ENCODE results near the gene MYO10. TPM values are rescaled to one million over a fixed set of nuclear protein-coding genes. Genes with fewer than 3 reads are reported as not detected.
"Not testable (repeated sequence)": the region's sequence is repeated elsewhere in the genome, so short reads cannot be mapped to it uniquely, and the experiment has no call there.

MYO10 gene
- total RNA-seq, 8 experiments from 2014 or later = 0.41 to 57.0 (median 21.4) TPM

- H3K4me3 ChIP-seq = no peak overlapping the region
- in situ Hi-C loops (cut with MboI; ENCODE audit: low pct_unique_long_range_greater_than_20kb in 2 of 9, low sequenced_read_pairs in 9 of 9, unreplicated experiment in 9 of 9) = no loop called here
- ATAC-seq (replicated peaks in 6 of 8) = no peak
- H3K27ac ChIP-seq = no peak overlapping the region
- H3K4me1 ChIP-seq (replicated peaks in 1 of 2) = no peaks in the 10 kb centered on the region
- WGBS, 10 experiments = 0 to 100% (median 73%) methylated on average over 1 to 5 of the region's 5 CpGs; no CpG with 5 or more reads in 1 of the 10 experiments
Measured at GRCh38 chr5:16763211-16763610, 172.9 kb downstream of the MYO10 start.

DNA sequence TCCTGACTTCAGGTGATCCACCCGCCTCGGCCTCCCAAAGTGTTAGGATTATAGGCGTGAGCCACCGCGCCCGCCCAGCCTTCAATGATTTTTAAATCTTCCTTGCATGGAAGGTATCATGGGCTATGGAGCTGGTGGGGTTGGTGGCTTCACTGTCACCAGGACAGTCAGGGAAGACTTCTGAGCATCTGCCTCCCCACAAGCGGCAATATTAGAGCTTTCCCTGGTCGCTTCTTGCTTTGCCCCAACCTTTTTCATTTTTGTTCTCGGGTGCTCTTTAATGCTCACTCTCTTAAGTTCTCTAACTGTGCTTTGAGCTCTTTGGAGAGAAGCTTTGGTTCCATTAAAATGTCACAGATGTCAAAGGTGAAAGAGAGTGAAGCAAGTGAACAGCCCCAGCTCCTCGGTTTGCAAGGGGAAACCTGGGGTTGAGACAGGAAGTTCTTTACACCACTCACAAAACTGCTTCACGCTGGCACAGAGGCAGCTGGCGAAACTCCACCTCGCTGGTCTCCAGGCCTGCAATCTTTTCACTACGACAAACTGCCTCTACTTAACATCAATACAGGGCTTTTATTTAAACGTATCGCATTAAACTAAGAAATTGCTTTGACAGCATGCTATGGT, 176.8 kb downstream of the MYO10 start:
- Histone ChIP-seq H3K27ac (no peak overlapping the region), H3K4me1 (replicated peaks in 1 of 2) (peaks cover 3 to 5% of the 10 kb centered on the region in 2 donors), H3K4me3 (no peak overlapping the region)
- no peak for ATAC-seq (replicated peaks in 6 of 8)
- in situ Hi-C loops (cut with MboI; ENCODE audit: low pct_unique_long_range_greater_than_20kb in 2 of 9, low sequenced_read_pairs in 9 of 9, unreplicated experiment in 9 of 9) = no loop called here
- 42 to 100% (median 72%) methylated on average over 1 to 14 of the region's 16 CpGs for WGBS, 10 experiments

GRCh38 chr5:16757989-16758501, 178.0 kb downstream of the MYO10 start:
- H3K4me1 ChIP-seq (replicated peaks in 1 of 2) = peaks cover 3 to 5% of the 10 kb centered on the region in 2 donors
- ATAC-seq (replicated peaks in 6 of 8) = no peak
- in situ Hi-C loops (cut with MboI; ENCODE audit: low pct_unique_long_range_greater_than_20kb in 2 of 9, low sequenced_read_pairs in 9 of 9, unreplicated experiment in 9 of 9) = no loop called here
- no peak overlapping the region for H3K27ac ChIP-seq
- no peak overlapping the region for H3K4me3 ChIP-seq
- WGBS, 10 experiments = 60 to 93% (median 88%) methylated on average over 1 to 8 of the region's 8 CpGs; no CpG with 5 or more reads in 1 of the 10 experiments

- ATAC-seq (replicated peaks in 6 of 8); H3K4me1 ChIP-seq (replicated peaks in 1 of 2); in situ Hi-C loops (cut with MboI; ENCODE audit: low pct_unique_long_range_greater_than_20kb in 2 of 9, low sequenced_read_pairs in 9 of 9, unreplicated experiment in 9 of 9); H3K4me3 ChIP-seq; H3K27ac ChIP-seq: not testable (repeated sequence)
- WGBS, 10 experiments = 83 to 100% (median 94%) methylated on average over 2 to 6 of the region's 6 CpGs; no CpG with 5 or more reads in 2 of the 10 experiments
Measured at GRCh38 chr5:16757577-16757976, 178.5 kb downstream of the MYO10 start.

DNA sequence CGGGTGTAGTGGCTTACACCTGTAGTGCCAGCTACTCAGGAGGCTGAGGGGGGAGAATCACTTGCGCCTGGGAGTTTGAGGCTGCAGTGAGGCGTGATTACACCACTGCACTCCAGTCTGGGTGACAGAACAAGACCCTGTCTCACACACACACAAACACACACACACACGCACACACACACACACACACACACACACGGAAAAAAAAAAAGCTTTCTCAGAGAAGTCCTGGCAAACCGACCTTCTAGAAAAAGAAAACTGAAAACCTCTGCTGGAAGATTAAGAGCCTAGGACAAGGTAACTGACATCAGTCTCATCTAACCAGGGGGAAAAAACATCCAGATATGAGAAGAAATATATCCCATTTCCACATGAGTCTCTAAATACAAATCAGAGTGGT, 178.9 kb downstream of the MYO10 start:
- no peak for ATAC-seq (replicated peaks in 6 of 8)
- in situ Hi-C loops (cut with MboI; ENCODE audit: low pct_unique_long_range_greater_than_20kb in 2 of 9, low sequenced_read_pairs in 9 of 9, unreplicated experiment in 9 of 9) = no loop called here
- Histone ChIP-seq H3K27ac (no peak overlapping the region), H3K4me3 (no peak overlapping the region), H3K4me1 (replicated peaks in 1 of 2) (peaks cover 3 to 6% of the 10 kb centered on the region in 2 donors)
- WGBS, 10 experiments = 30 to 90% (median 66%) methylated on average over 2 to 3 of the region's 6 CpGs; no CpG with 5 or more reads in 4 of the 10 experiments

GRCh38 chr5:16756692-16757091, 179.4 kb downstream of the MYO10 start:
- Histone ChIP-seq H3K4me3 (no peak overlapping the region), H3K4me1 (replicated peaks in 1 of 2) (peaks cover 3 to 10% of the 10 kb centered on the region in 2 donors), H3K27ac (no peak overlapping the region)
- in situ Hi-C loops (cut with MboI; ENCODE audit: low pct_unique_long_range_greater_than_20kb in 2 of 9, low sequenced_read_pairs in 9 of 9, unreplicated experiment in 9 of 9) = no loop called here
- no peak for ATAC-seq (replicated peaks in 6 of 8)
- 50 to 100% (median 88%) methylated on average over 1 to 4 of the region's 7 CpGs; no CpG with 5 or more reads in 2 of the 10 experiments for WGBS, 10 experiments

DNA sequence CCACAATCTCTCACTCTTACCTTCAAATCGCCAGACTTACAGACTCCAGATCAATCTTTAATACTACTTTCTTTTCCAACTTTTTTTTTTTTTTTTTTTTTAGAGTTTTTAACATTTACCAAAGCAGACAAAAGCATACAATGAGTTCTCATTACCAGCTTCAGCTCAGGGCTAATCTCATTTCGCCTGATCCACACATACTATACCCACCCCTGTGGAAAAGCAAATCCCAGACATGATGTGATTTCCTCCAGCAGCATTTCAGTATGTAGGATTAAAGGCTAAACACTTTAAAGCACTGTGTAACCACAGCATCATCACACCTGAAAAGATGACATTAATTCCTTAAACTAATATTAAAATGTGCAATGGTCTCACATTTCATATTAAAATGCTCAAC, 180.4 kb downstream of the MYO10 start:
- in situ Hi-C loops (cut with MboI; ENCODE audit: low pct_unique_long_range_greater_than_20kb in 2 of 9, low sequenced_read_pairs in 9 of 9, unreplicated experiment in 9 of 9) = no loop called here
- no peak for ATAC-seq (replicated peaks in 6 of 8)
- peaks cover 3 to 10% of the 10 kb centered on the region in 2 donors for H3K4me1 ChIP-seq (replicated peaks in 1 of 2)
- H3K27ac ChIP-seq = no peak overlapping the region
- no peak overlapping the region for H3K4me3 ChIP-seq
- WGBS, 10 experiments = 14 to 100% (median 90%) methylated on average over 1 to 2 of the region's 2 CpGs; no CpG with 5 or more reads in 1 of the 10 experiments

DNA sequence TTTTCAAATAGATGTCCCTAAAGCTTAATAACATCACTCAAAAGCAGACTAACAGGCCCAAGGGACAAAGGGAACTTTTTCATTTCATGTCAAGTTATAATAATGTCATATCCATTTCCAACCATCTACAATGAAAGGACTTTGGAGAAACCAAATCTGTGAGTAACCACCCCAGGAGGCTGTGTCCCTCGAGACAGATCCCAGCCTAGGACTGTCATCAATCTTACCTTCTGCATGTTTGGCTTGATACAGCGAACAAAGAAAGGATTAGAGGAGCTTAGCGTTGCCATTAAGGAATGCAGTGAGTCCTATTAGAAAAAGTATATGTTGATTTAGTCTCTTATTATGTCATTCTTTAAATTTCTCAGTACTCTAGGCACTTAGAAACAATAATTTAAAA, 181.5 kb downstream of the MYO10 start:
- no peak overlapping the region for H3K4me3 ChIP-seq
- peaks cover 3 to 10% of the 10 kb centered on the region in 2 donors for H3K4me1 ChIP-seq (replicated peaks in 1 of 2)
- H3K27ac ChIP-seq = no peak overlapping the region
- ATAC-seq (replicated peaks in 6 of 8) = peak in 5 of 8 experiments; percentile 31 to 81 (median 70)
- 10 to 80% (median 52%) methylated on average over 1 to 3 of the region's 3 CpGs; no CpG with 5 or more reads in 2 of the 10 experiments for WGBS, 10 experiments
- in situ Hi-C loops (cut with MboI; ENCODE audit: low pct_unique_long_range_greater_than_20kb in 2 of 9, low sequenced_read_pairs in 9 of 9, unreplicated experiment in 9 of 9) = no loop called here

- in situ Hi-C loops (cut with MboI; ENCODE audit: low pct_unique_long_range_greater_than_20kb in 2 of 9, low sequenced_read_pairs in 9 of 9, unreplicated experiment in 9 of 9) = no loop called here
- Histone ChIP-seq H3K4me3 (no peak overlapping the region), H3K27ac (no peak overlapping the region), H3K4me1 (replicated peaks in 1 of 2) (peaks cover 3 to 10% of the 10 kb centered on the region in 2 donors)
- WGBS, 10 experiments = 28 to 94% (median 73%) methylated on average over 2 to 3 of the region's 3 CpGs
- ATAC-seq (replicated peaks in 6 of 8) = no peak
Measured at GRCh38 chr5:16754086-16754485, 182.0 kb downstream of the MYO10 start.

DNA sequence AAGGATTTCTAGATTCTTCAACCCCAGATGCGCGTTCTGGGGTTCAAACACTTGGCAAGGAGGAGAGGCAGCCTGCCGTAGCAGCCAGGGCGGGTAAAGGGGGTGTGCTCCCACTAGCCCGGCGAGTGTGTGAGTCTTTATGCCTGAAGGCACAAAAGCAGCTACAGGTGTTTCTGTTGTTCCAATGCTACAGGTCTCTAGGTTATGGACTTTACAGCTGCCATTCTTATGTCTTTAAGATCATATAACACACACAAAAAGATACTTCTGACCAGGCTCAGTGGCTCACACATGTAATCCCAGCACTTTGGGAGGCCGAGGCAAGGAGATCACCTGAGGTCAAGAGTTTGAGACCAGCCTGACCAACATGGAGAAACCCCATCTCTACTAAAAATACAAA, 185.6 kb downstream of the MYO10 start:
- ATAC-seq (replicated peaks in 6 of 8) = no peak

GRCh38 chr5:16749626-16750025, 186.5 kb downstream of the MYO10 start:
- in situ Hi-C loops (cut with MboI; ENCODE audit: low pct_unique_long_range_greater_than_20kb in 2 of 9, low sequenced_read_pairs in 9 of 9, unreplicated experiment in 9 of 9) = no loop called here
- 17 to 100% (median 94%) methylated on average over 1 to 2 of the region's 4 CpGs; no CpG with 5 or more reads in 3 of the 10 experiments for WGBS, 10 experiments
- ATAC-seq (replicated peaks in 6 of 8) = no peak
- Histone ChIP-seq H3K4me1 (replicated peaks in 1 of 2) (peaks cover 12 to 28% of the 10 kb centered on the region in 2 donors), H3K4me3 (no peak overlapping the region), H3K27ac (no peak overlapping the region)

More for the DNA sequence above, 185.6 kb downstream of the MYO10 start:
- 72 to 100% (median 93%) methylated on average over 1 to 6 of the region's 7 CpGs; no CpG with 5 or more reads in 3 of the 10 experiments for WGBS, 10 experiments
- Histone ChIP-seq H3K4me1 (replicated peaks in 1 of 2) (peaks cover 12 to 30% of the 10 kb centered on the region in 2 donors), H3K27ac (no peak overlapping the region), H3K4me3 (no peak overlapping the region)
- in situ Hi-C loops (cut with MboI; ENCODE audit: low pct_unique_long_range_greater_than_20kb in 2 of 9, low sequenced_read_pairs in 9 of 9, unreplicated experiment in 9 of 9) = no loop called here

GRCh38 chr5:16744164-16744880, 191.8 kb downstream of the MYO10 start:
- WGBS, 10 experiments = 37 to 98% (median 77%) methylated on average over 2 to 11 of the region's 15 CpGs; no CpG with 5 or more reads in 1 of the 10 experiments
- Histone ChIP-seq H3K4me3 (no peak overlapping the region), H3K4me1 (replicated peaks in 1 of 2) (peaks cover 16 to 36% of the 10 kb centered on the region in 2 donors), H3K27ac (no peak overlapping the region)
- no peak for ATAC-seq (replicated peaks in 6 of 8)
- in situ Hi-C loops (cut with MboI; ENCODE audit: low pct_unique_long_range_greater_than_20kb in 2 of 9, low sequenced_read_pairs in 9 of 9, unreplicated experiment in 9 of 9) = no loop called here

DNA sequence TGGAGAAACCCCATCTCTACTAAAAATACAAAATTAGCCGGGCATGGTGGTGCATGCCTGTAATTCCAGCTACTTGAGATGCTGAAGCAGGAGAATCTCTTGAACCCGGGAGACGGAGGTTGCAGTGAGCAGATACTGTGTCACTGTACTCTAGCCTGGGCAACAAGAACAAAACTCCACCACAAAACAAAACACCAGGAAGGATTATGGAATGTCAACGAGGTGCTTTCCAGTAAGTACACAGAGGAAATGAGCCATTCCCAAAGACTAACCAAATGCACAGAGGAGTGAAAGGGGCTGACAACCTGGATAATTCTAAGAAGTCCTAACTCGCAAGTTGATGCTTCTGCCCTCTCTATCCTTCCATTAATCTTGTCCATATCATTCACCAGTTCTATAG, 193.2 kb downstream of the MYO10 start:
- Histone ChIP-seq H3K27ac (peak overlapping the region; percentile 35 to 49), H3K4me1 (replicated peaks in 1 of 2) (peaks cover 22 to 40% of the 10 kb centered on the region in 2 donors), H3K4me3 (no peak overlapping the region)
- WGBS, 10 experiments = 20 to 100% (median 78%) methylated on average over 1 to 5 of the region's 5 CpGs; no CpG with 5 or more reads in 3 of the 10 experiments
- in situ Hi-C loops (cut with MboI; ENCODE audit: low pct_unique_long_range_greater_than_20kb in 2 of 9, low sequenced_read_pairs in 9 of 9, unreplicated experiment in 9 of 9) = no loop called here
- ATAC-seq (replicated peaks in 6 of 8) = no peak

Data from motor neuron (in vitro differentiated cells).